Chondrocyte (in vitro differentiated cells): ENCODE measurements around the gene PDE9A. TPM values are rescaled to one million over a fixed set of nuclear protein-coding genes. Genes with fewer than 3 reads are reported as not detected.

Source experiments
- DNase-seq: peaks from one replicate; pipeline ENCODE4 v3.0.0; 2021; ENCODE audit warnings: mixed read lengths, low spot score
- H3K27ac Mint-ChIP-seq: one replicate; pipeline ENCODE4 v1.8.0; 2021; ENCODE audit warnings: mild to moderate bottlenecking, moderate library complexity, mixed read lengths; ENCODE audit not compliant: unreplicated experiment
- H3K27me3 Mint-ChIP-seq: 2 replicates; pipeline ENCODE4 v1.8.0; 2021; ENCODE audit warnings: low read depth, mixed read lengths
- H3K36me3 Mint-ChIP-seq: 2 replicates; pipeline ENCODE4 v1.8.0; 2021; ENCODE audit warnings: low read depth, mixed read lengths
- H3K4me1 Mint-ChIP-seq: 2 replicates; pipeline ENCODE4 v1.8.0; 2021; ENCODE audit warnings: low read depth, mild to moderate bottlenecking, mixed read lengths
- H3K4me3 Mint-ChIP-seq: one replicate; pipeline ENCODE4 v1.8.0; 2021; ENCODE audit warnings: mild to moderate bottlenecking, moderate library complexity, mixed read lengths; ENCODE audit not compliant: unreplicated experiment
- H3K9me3 Mint-ChIP-seq: 2 replicates; pipeline ENCODE4 v1.8.0; 2021; ENCODE audit warnings: low read depth, mixed read lengths
- total RNA-seq: library from RNA; stranded (reverse); gene quantifications from 3 replicates; pipeline ENCODE4 v1.2.1, GENCODE V29; 2021
- TF ChIP-seq, protein P1 (sequence below): fragments of 200-600 bp; sonication (generic); IDR thresholded peaks from 2 replicates; pipeline ENCODE4 v1.5.0; 2021; ENCODE audit warnings: antibody characterized with exemption, mild to moderate bottlenecking, moderate library complexity

The PDE9A gene
- total RNA-seq, 1 donor from 2014 or later, result 0.60 TPM

DNA sequence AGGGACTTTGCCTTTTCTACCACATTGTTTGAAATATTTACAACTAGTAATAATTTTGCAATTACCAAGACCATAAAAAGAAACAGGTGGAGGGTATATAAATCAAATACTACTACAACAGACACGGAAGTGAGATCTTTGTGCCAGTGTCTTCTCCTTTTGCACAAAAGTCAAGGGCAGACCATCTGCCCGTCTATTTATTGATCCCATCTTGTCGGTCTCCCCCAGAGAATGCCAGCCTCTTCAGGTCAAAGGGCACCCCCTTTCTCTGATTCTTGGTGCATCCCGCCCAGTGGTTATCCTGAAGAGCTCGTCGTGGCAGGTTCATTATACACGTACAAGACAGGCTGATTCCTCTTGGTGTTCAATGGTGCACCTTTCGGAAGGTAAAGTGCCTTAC, 4.8 kb upstream of the PDE9A start:
- Mint-ChIP-seq H3K27ac (no peak overlapping the region), H3K27me3 (peaks cover 20% of the 10 kb centered on the region), H3K9me3 (no peaks in the 10 kb centered on the region), H3K36me3 (no peaks in the 10 kb centered on the region), H3K4me1 (peaks cover 14% of the 10 kb centered on the region), H3K4me3 (no peak overlapping the region)
- peak; percentile 35 for DNase-seq
- TF ChIP-seq, protein P1, sequence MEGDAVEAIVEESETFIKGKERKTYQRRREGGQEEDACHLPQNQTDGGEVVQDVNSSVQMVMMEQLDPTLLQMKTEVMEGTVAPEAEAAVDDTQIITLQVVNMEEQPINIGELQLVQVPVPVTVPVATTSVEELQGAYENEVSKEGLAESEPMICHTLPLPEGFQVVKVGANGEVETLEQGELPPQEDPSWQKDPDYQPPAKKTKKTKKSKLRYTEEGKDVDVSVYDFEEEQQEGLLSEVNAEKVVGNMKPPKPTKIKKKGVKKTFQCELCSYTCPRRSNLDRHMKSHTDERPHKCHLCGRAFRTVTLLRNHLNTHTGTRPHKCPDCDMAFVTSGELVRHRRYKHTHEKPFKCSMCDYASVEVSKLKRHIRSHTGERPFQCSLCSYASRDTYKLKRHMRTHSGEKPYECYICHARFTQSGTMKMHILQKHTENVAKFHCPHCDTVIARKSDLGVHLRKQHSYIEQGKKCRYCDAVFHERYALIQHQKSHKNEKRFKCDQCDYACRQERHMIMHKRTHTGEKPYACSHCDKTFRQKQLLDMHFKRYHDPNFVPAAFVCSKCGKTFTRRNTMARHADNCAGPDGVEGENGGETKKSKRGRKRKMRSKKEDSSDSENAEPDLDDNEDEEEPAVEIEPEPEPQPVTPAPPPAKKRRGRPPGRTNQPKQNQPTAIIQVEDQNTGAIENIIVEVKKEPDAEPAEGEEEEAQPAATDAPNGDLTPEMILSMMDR, result no peak

DNA sequence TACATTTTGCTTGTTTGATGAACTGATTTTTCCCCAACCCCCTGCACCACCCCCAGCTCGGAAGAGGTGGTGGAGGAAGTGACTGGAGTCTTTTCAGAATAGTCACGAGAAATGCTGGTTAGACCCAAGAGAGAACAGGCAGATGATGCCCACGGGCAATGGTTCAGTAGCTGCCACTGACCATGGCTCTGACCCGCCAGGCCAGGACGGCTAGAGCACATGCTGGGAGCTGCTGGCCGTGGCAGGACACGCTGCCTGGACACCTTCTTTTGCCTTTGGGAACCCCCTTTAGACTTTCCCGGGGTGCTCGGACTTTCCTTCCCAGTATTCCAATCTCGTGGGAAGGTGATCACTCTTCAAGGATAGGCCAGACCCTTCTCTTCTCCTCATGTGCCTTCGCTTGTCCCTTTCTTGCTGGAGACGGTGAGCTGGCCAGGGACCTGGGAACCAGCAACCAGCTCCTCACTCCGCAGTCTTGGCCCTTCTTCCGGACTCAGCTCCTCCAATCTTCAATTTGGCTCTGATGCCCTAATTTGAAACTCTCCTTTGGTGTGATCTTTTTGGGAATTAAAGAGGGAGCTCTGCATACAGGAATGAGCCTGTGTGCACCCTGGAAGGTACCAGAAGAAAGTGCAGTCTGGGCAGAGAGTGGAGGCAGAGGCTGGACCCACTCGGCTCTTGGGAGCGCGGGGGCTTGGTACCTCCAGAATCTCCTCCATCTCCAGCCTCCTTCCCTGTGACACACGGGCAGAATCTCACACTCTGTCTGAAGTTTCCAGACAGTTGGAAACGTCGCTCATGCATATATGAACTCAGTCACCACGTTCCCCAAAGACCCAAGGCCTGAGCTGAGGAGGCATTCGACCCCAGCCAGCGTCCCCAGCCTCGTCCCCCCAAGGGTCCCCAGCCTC, 4.0 kb upstream of the PDE9A start:
- peak; percentile 62 for DNase-seq
- Mint-ChIP-seq H3K4me3 (no peak overlapping the region), H3K9me3 (no peaks in the 10 kb centered on the region), H3K36me3 (no peaks in the 10 kb centered on the region), H3K4me1 (peaks cover 10% of the 10 kb centered on the region), H3K27ac (no peak overlapping the region), H3K27me3 (peaks cover 18% of the 10 kb centered on the region)
- TF ChIP-seq, protein P1, result no peak

DNA sequence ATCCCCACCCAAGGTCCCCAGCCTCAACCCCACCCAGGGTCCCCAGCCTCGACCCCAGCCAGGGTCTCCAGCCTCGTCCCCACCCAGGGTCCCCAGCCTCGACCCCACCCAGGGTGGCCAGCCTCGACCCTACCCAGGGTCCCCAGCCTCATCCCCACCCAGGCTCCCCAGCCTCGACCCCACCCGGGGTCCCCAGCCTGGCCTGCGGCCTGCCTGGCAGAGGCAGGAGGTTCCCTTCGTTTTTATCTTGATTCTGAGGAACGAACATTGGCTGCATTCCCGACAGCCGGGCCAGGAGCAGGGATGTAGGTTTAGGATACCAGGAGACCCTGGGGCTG, 3.4 kb upstream of the PDE9A start:
- H3K27me3 Mint-ChIP-seq, result peaks cover 22% of the 10 kb centered on the region
- DNase-seq, result peak; percentile 75
- H3K27ac Mint-ChIP-seq, result no peak overlapping the region
- TF ChIP-seq, protein P1, result no peak
- no peaks in the 10 kb centered on the region for H3K9me3 Mint-ChIP-seq
- no peaks in the 10 kb centered on the region for H3K36me3 Mint-ChIP-seq
- H3K4me1 Mint-ChIP-seq, result peaks cover 14% of the 10 kb centered on the region
- no peak overlapping the region for H3K4me3 Mint-ChIP-seq

DNA sequence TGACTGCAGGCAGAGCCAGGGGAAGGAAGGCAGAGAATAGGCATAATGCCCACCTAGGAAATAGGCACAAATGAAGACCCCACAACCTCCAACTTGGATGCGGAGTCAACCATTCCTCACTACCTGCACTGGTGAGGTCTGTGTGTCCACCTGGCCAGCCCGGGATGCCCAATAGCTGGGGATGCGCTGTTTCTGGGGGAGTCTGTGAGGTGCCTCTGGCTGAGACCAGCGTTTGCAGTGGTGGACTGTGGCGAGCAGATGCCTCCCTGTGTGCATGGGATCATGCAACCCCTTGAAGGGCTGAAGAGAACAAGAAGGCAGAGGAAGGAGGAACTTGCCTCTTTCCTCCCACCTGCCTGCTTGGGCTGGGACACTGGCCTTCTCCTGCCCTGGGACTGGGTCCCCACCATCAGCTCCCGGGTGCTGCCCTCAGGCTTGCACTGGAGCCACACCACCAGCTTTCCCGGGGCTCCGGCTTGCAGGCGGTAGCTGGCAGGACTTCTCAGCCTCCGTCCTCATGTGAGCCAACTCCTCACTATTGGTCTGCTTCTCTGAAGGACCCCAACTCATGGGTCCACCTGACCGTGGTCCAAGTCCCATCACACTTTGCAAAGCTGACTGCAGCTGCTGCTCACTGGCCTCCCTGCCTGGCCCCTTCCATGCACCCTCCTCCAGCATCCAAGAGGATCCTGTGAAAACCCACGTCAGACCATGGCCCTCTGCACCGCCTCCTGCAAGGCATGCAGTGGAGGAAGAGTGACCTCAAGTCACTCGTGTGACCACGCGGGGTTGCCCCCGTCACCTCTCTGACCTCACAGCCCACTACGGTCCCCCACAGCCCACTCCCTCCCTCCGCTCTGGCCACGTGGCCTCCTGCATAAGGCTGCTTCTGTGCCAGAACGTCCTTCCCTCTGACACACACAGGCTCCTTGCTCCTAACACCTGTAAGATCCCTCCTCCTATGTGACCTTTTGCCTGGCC, 2.7 kb upstream of the PDE9A start:
- H3K4me1 Mint-ChIP-seq, result peaks cover 16% of the 10 kb centered on the region
- peak; percentile 84 for DNase-seq
- TF ChIP-seq, protein P1, result no peak
- H3K27ac Mint-ChIP-seq, result no peak overlapping the region
- H3K36me3 Mint-ChIP-seq, result no peaks in the 10 kb centered on the region
- H3K4me3 Mint-ChIP-seq, result no peak overlapping the region
- no peaks in the 10 kb centered on the region for H3K9me3 Mint-ChIP-seq
- peaks cover 28% of the 10 kb centered on the region for H3K27me3 Mint-ChIP-seq
